ENCODE results near the gene RPL28.

- TF ChIP-seq CTCF (IDR thresholded peaks at IDR 0.05; ENCODE audit: extremely low read depth in 1 of 2, insufficient read depth in 1 of 2, low read depth in 1 of 2, low read length in 2 of 2) (no peak), GATA2 (IDR thresholded peaks at IDR 0.05; ENCODE audit: insufficient read depth, insufficient read length, low read depth, low read length) (no peak), POLR2A (IDR thresholded peaks at IDR 0.05; ENCODE audit: low read depth, low read length) (no peak), EZH2 (IDR thresholded peaks at IDR 0.05; ENCODE audit: borderline replicate concordance, low read depth, low read length, severe bottlenecking) (peak; percentile 78), POLR2AphosphoS5 (IDR thresholded peaks at IDR 0.05; ENCODE audit: insufficient read depth, low read depth, low read length) (no peak)
Measured at GRCh38 chr19:55451965-55452748, 66.4 kb downstream of the RPL28 start.
